ENCODE data around the gene FZD2. TPM values are rescaled to one million over a fixed set of nuclear protein-coding genes. Genes with fewer than 3 reads are reported as not detected.
"Not testable (repeated sequence)": the region's sequence is repeated elsewhere in the genome, so short reads cannot be mapped to it uniquely, and the experiment has no call there.

Gene FZD2
- polyA plus RNA-seq (2013, experiment 1 of 2), result 43.8 TPM
- 45.5 TPM for polyA plus RNA-seq (2013, experiment 2 of 2)

DNA sequence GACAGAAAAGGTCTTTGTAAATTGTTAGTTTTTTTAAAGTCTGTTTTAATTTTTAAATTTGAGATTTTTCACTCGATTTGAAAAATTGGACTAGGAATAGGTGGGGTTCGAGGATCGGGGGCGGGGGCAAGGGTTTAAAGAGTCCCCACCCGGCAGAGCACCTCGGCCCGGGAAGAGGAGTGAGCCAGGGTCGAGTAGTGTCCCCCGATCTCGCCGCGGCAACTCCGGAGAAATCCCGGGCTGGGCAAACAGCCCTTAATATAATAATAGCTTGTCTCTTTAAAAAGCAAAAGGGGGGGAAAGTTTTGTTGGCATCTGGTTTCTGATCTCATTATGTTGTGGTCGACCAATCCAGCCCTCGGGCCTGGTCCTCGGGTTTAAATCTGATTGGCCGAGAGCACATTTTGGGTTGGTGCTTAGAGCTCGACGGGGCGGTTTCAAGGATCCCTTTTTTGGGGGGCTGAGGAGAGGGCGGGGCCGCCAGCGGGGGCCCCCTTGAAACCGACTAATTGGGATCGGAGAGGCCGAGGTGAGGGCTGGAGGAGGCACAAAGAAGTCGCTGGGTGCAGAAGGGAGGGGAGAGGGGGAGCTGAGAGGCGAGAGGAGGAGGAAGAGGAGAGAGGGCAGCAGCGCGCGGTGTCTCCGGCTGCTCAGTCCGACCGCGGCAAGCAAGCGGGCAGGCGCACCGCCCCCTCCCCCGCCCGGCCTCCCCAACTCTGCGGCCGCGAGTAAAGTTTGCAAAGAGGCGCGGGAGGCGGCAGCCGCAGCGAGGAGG, at the start of gene FZD2:
Gene FZD2 (plus strand): TSS at position 653 of the 775 bp plus-strand sequence. CDS start 205 bp downstream, outside the sequence.
- peak within 1 kb of the TSS; percentile 100 for H3K27ac ChIP-seq (ENCODE audit: low read length, poor library complexity, severe bottlenecking)
- peak within 1 kb of the TSS in 1 of 2 experiments; percentile 20 for H3K23ac ChIP-seq (ENCODE audit: low read length in 2 of 2)
- peak within 1 kb of the TSS; percentile 93 for H4K91ac ChIP-seq (ENCODE audit: low read length)
- no peak within 1 kb of the TSS for H2AFZ ChIP-seq (ENCODE audit: low read depth, low read length)
- H2AK5ac ChIP-seq (ENCODE audit: low read length, severe bottlenecking), result peak within 1 kb of the TSS; percentile 93
- peaks cover 4 to 6% of the 10 kb centered on the region in 2 experiments for H3K36me3 ChIP-seq (ENCODE audit: control insufficient read depth in 1 of 2, insufficient read depth in 2 of 2, low read depth in 1 of 2, low read length in 2 of 2)
- peak within 1 kb of the TSS; percentile 87 to 97 for H3K18ac ChIP-seq (ENCODE audit: low read depth in 1 of 2, low read length in 2 of 2)
- H2BK15ac ChIP-seq (ENCODE audit: low read depth, poor library complexity, severe bottlenecking), result peak within 1 kb of the TSS; percentile 94
- peak within 1 kb of the TSS; percentile 97 for H2BK120ac ChIP-seq (ENCODE audit: low read depth, low read length)
- no peaks in the 10 kb centered on the region for H3K79me1 ChIP-seq (replicated peaks; ENCODE audit: low read length, poor library complexity, severe bottlenecking)
- H3K4me1 ChIP-seq (ENCODE audit: control insufficient read depth, insufficient read depth, low read depth, low read length), result peaks cover 7% of the 10 kb centered on the region
- WGBS, result 2% methylated on average over 20 of the region's 49 CpGs
- H3K4me3 ChIP-seq (ENCODE audit: insufficient read depth in 1 of 2, low read depth in 1 of 2, low read length in 2 of 2), result peak within 1 kb of the TSS; percentile 77 to 88
- H3K9me3 ChIP-seq (ENCODE audit: control insufficient read depth, low read length), result no peaks in the 10 kb centered on the region
- no peaks in the 10 kb centered on the region for H3K27me3 ChIP-seq (ENCODE audit: control insufficient read depth in 1 of 2, insufficient read depth in 1 of 2, low read length in 2 of 2)
- peak within 1 kb of the TSS; percentile 99 for H4K8ac ChIP-seq (ENCODE audit: low read length)
- H2BK12ac ChIP-seq (ENCODE audit: low read length in 2 of 2), result peak within 1 kb of the TSS; percentile 60 to 86
- peak within 1 kb of the TSS; percentile 61 for H3K4me2 ChIP-seq (ENCODE audit: low read length, poor library complexity, severe bottlenecking)
- peak within 1 kb of the TSS in 1 of 2 experiments; percentile 75 for H3K14ac ChIP-seq (ENCODE audit: low read length in 2 of 2)
- H3K4ac ChIP-seq (ENCODE audit: low read depth in 1 of 2, low read length in 2 of 2), result peak within 1 kb of the TSS; percentile 69 to 98
- DNase-seq, result peak; percentile 99
- H3K9ac ChIP-seq (ENCODE audit: low read length), result peak within 1 kb of the TSS; percentile 94
- H2BK5ac ChIP-seq (ENCODE audit: low read depth, low read length, poor library complexity, severe bottlenecking), result peak within 1 kb of the TSS; percentile 99

- H2BK15ac ChIP-seq (ENCODE audit: low read depth, poor library complexity, severe bottlenecking); H2AK5ac ChIP-seq (ENCODE audit: low read length, severe bottlenecking); H3K9ac ChIP-seq (ENCODE audit: low read length); H3K23ac ChIP-seq (ENCODE audit: low read length in 2 of 2); H4K8ac ChIP-seq (ENCODE audit: low read length); DNase-seq; H3K27me3 ChIP-seq (ENCODE audit: control insufficient read depth in 1 of 2, insufficient read depth in 1 of 2, low read length in 2 of 2); H3K4me2 ChIP-seq (ENCODE audit: low read length, poor library complexity, severe bottlenecking); H3K18ac ChIP-seq (ENCODE audit: low read depth in 1 of 2, low read length in 2 of 2); H3K79me1 ChIP-seq (replicated peaks; ENCODE audit: low read length, poor library complexity, severe bottlenecking); H3K4me3 ChIP-seq (ENCODE audit: insufficient read depth in 1 of 2, low read depth in 1 of 2, low read length in 2 of 2); H2BK12ac ChIP-seq (ENCODE audit: low read length in 2 of 2); H3K14ac ChIP-seq (ENCODE audit: low read length in 2 of 2); H3K4me1 ChIP-seq (ENCODE audit: control insufficient read depth, insufficient read depth, low read depth, low read length); H2BK5ac ChIP-seq (ENCODE audit: low read depth, low read length, poor library complexity, severe bottlenecking); H4K91ac ChIP-seq (ENCODE audit: low read length); H3K4ac ChIP-seq (ENCODE audit: low read depth in 1 of 2, low read length in 2 of 2); H3K27ac ChIP-seq (ENCODE audit: low read length, poor library complexity, severe bottlenecking); H3K9me3 ChIP-seq (ENCODE audit: control insufficient read depth, low read length); H2BK120ac ChIP-seq (ENCODE audit: low read depth, low read length); H3K36me3 ChIP-seq (ENCODE audit: control insufficient read depth in 1 of 2, insufficient read depth in 2 of 2, low read depth in 1 of 2, low read length in 2 of 2): not testable (repeated sequence)
- WGBS, result 48% methylated on average over 14 of the region's 14 CpGs
- H2AFZ ChIP-seq (ENCODE audit: low read depth, low read length), result peak overlapping the region; percentile 42
Observed at GRCh38 chr17:44511241-44512134, 45.8 kb upstream of the FZD2 start.

GRCh38 chr17:44518032-44518431, 39.3 kb upstream of the FZD2 start:
- no peak overlapping the region for H3K4me2 ChIP-seq (ENCODE audit: low read length, poor library complexity, severe bottlenecking)

More at GRCh38 chr17:44518032-44518431, 39.3 kb upstream of the FZD2 start:
- Histone ChIP-seq H2BK12ac (ENCODE audit: low read length in 2 of 2) (no peak overlapping the region), H3K4me3 (ENCODE audit: insufficient read depth in 1 of 2, low read depth in 1 of 2, low read length in 2 of 2) (no peak overlapping the region), H3K14ac (ENCODE audit: low read length in 2 of 2) (no peak overlapping the region), H3K4me1 (ENCODE audit: control insufficient read depth, insufficient read depth, low read depth, low read length) (peaks cover 6% of the 10 kb centered on the region), H4K8ac (ENCODE audit: low read length) (no peak overlapping the region), H3K27ac (ENCODE audit: low read length, poor library complexity, severe bottlenecking) (peak overlapping the region; percentile 60), H3K27me3 (ENCODE audit: control insufficient read depth in 1 of 2, insufficient read depth in 1 of 2, low read length in 2 of 2) (no peaks in the 10 kb centered on the region), H3K9ac (ENCODE audit: low read length) (no peak overlapping the region), H3K4ac (ENCODE audit: low read depth in 1 of 2, low read length in 2 of 2) (no peak overlapping the region), H3K18ac (ENCODE audit: low read depth in 1 of 2, low read length in 2 of 2) (no peak overlapping the region), H3K23ac (ENCODE audit: low read length in 2 of 2) (no peak overlapping the region), H4K91ac (ENCODE audit: low read length) (no peak overlapping the region), H2BK15ac (ENCODE audit: low read depth, poor library complexity, severe bottlenecking) (no peak overlapping the region), H3K9me3 (ENCODE audit: control insufficient read depth, low read length) (no peaks in the 10 kb centered on the region), H2AK5ac (ENCODE audit: low read length, severe bottlenecking) (no peak overlapping the region), H3K36me3 (ENCODE audit: control insufficient read depth in 1 of 2, insufficient read depth in 2 of 2, low read depth in 1 of 2, low read length in 2 of 2) (no peaks in the 10 kb centered on the region), H3K79me1 (replicated peaks; ENCODE audit: low read length, poor library complexity, severe bottlenecking) (no peaks in the 10 kb centered on the region), H2AFZ (ENCODE audit: low read depth, low read length) (no peak overlapping the region), H2BK120ac (ENCODE audit: low read depth, low read length) (no peak overlapping the region), H2BK5ac (ENCODE audit: low read depth, low read length, poor library complexity, severe bottlenecking) (no peak overlapping the region)
- DNase-seq, result no peak
- 69% methylated on average over 2 of the region's 3 CpGs for WGBS
